Transverse colon (tissue), 4 donors: ENCODE results near the gene DCDC2C. TPM values are rescaled to one million over a fixed set of nuclear protein-coding genes. Genes with fewer than 3 reads are reported as not detected.
"Not testable (repeated sequence)": the region's sequence is repeated elsewhere in the genome, so short reads cannot be mapped to it uniquely, and the experiment has no call there.

ENCODE experiments used
- DNase-seq: peaks from one replicate; pipeline ENCODE4 v3.0.0-alpha.2; 2019
- H3K27ac ChIP-seq, 4 donors: fragments of 200-600 bp; sonication (generic); 2 replicates each; pipeline ENCODE4 v1.5.1; 2016 to 2018; ENCODE audit warnings: inconsistent platforms in 4 of 4
- H3K27me3 ChIP-seq: fragments of 200-600 bp; sonication (generic); 2 replicates; pipeline ENCODE4 v1.5.1; 2017; ENCODE audit warnings: inconsistent platforms
- H3K36me3 ChIP-seq, 4 donors: fragments of 200-600 bp; sonication (generic); 2 replicates each; pipeline ENCODE4 v1.5.1; 2017 to 2019; ENCODE audit warnings: inconsistent platforms in 4 of 4
- H3K4me1 ChIP-seq, 4 donors: fragments of 200-600 bp; sonication (generic); 2 replicates each; pipeline ENCODE4 v1.5.1; 2017 to 2020; ENCODE audit warnings: inconsistent platforms in 4 of 4
- H3K4me3 ChIP-seq, 4 donors: fragments of 200-600 bp; sonication (generic); 1 replicate in 1 of 4; 2 replicates in 3 of 4; pipeline versions ENCODE4 v1.5.1 to v1.6.1; 2017 to 2019; ENCODE audit warnings: inconsistent platforms in 4 of 4
- H3K9me3 ChIP-seq, 2 donors: fragments of 200-600 bp; sonication (generic); 2 replicates each; pipeline ENCODE4 v1.5.1; 2017 to 2019; ENCODE audit warnings: inconsistent platforms in 2 of 2
- EP300 ChIP-seq: sonication (generic); formaldehyde crosslinking; IDR thresholded peaks from one replicate; pipeline ENCODE4 v1.6.1; 2017; ENCODE audit warnings: antibody characterized with exemption, low read depth
- POLR2A ChIP-seq: fragments of 450-650 bp; IDR thresholded peaks from one replicate; pipeline ENCODE4 v1.6.1; 2016; ENCODE audit warnings: antibody characterized with exemption, mild to moderate bottlenecking, moderate library complexity
- POLR2AphosphoS5 ChIP-seq, 3 donors: sonication (generic); formaldehyde crosslinking; IDR thresholded peaks; one replicate each; pipeline ENCODE4 v1.6.1; 2016; ENCODE audit warnings: antibody characterized with exemption in 3 of 3
- WGBS, 2 donors: methylation state at CpG; one replicate each; pipeline ENCODE4 v1.1.5; 2018; ENCODE audit warnings: low coverage in 1 of 2; 5-methylcytosine and 5-hydroxymethylcytosine counted together
- in situ Hi-C, 4 donors: fragments of 200-750 bp; cut with MboI; loops; one replicate each; pipeline versions ENCODE4 v1.15.0 to v1.15.1; 2017; ENCODE audit warnings: low sequenced_read_pairs in 3 of 4, low pct_ligation_motif_present in 1 of 4, low pct_unique_long_range_greater_than_20kb in 1 of 4
- intact Hi-C: fragments of 100-400 bp; cut with DNase I; formaldehyde crosslinking; loops from one replicate; pipeline ENCODE4 v1.15.1; 2023; ENCODE audit warnings: low total_unique reads
- total RNA-seq, 4 donors: library from RNA; depleted of rRNA; stranded (reverse); fragments of >200 nt; gene quantifications; one replicate each; pipeline ENCODE4 v1.1.0, GENCODE V29; 2016
- TF ChIP-seq, protein P1 (sequence below), 5 experiments: fragments of 200-600 bp in 3 of 5; fragments of 450-650 bp in 2 of 5; sonication (generic) in 3 of 5; IDR thresholded peaks; 1 replicate in 2 of 5; 2 replicates in 3 of 5; pipeline ENCODE4 v1.5.1; 2016 to 2017; ENCODE audit warnings: antibody characterized with exemption in 5 of 5, inconsistent platforms in 3 of 5, mild to moderate bottlenecking in 2 of 5, moderate library complexity in 1 of 5

The DCDC2C gene
- total RNA-seq, 4 donors from 2014 or later, result not detected

DNA sequence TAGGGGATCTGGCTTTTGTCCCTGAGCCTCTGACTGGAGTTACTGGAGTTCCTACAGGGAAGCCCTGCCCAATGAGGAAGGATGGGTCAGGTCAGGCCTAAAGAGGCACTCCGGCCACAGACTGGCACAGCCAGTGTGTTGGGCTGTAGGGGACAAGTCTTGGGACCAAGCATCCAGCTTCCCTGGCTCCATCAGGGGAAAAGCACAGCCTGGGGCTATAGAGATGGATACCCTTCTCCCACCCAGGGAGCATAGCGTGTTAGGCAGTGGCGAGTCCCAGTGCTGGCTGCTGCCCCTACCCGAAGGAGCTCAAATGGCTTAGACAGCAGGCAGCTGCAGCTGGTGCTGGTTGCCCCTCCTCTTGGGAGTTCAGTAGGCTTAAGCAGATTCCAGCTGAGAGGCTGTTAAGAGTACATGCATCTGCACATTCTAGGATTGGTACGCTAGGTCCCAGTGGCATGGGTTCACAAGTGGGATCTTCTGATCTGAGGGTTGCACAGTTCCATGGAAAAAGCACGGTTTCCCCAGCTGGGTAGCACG is 111.4 kb downstream of the DCDC2C start:
- Histone ChIP-seq H3K27me3 (no peaks in the 10 kb centered on the region), H3K4me1 (no peaks in the 10 kb centered on the region), H3K27ac (no peak overlapping the region), H3K4me3 (no peak overlapping the region), H3K36me3 (no peaks in the 10 kb centered on the region), H3K9me3 (no peaks in the 10 kb centered on the region)
- intact Hi-C loops (no loop called here), in situ Hi-C loops (no loop called here)
- WGBS, 2 donors, result 81% methylated on average over 5 of the region's 7 CpGs; no CpG with 5 or more reads in 1 of the 2 donors
- no peak for DNase-seq
- TF ChIP-seq POLR2A (no peak), EP300 (no peak), POLR2AphosphoS5 (IDR thresholded peaks at IDR 0.05) (no peak)
- TF ChIP-seq, protein P1, sequence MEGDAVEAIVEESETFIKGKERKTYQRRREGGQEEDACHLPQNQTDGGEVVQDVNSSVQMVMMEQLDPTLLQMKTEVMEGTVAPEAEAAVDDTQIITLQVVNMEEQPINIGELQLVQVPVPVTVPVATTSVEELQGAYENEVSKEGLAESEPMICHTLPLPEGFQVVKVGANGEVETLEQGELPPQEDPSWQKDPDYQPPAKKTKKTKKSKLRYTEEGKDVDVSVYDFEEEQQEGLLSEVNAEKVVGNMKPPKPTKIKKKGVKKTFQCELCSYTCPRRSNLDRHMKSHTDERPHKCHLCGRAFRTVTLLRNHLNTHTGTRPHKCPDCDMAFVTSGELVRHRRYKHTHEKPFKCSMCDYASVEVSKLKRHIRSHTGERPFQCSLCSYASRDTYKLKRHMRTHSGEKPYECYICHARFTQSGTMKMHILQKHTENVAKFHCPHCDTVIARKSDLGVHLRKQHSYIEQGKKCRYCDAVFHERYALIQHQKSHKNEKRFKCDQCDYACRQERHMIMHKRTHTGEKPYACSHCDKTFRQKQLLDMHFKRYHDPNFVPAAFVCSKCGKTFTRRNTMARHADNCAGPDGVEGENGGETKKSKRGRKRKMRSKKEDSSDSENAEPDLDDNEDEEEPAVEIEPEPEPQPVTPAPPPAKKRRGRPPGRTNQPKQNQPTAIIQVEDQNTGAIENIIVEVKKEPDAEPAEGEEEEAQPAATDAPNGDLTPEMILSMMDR (IDR thresholded peaks at IDR 0.05), result no peak

DNA sequence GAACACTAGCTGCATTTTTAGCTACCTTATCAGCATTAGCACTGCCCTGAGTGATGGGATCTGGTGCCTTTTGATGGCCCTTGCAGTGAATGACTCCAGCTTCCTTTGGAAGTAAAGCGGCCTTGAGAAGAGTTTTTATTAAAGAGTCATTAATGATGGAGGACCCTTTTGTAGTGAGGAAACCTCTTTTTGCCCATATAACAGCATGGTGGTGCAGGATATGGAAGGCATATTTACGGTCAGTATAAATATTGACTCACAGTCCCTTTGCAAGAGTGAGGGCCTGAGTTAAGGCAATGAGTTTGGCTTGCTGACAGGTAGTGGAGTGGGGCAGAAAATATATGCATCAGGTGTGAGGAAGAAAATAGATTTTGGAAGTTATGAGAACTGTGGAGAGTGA is 113.8 kb downstream of the DCDC2C start:
- 62 to 63% methylated on average over 2 of the region's 2 CpGs for WGBS, 2 donors
- DNase-seq, H3K4me1 ChIP-seq, in situ Hi-C loops, H3K9me3 ChIP-seq, H3K27ac ChIP-seq, intact Hi-C loops, H3K36me3 ChIP-seq, H3K27me3 ChIP-seq, H3K4me3 ChIP-seq: not testable (repeated sequence)

DNA sequence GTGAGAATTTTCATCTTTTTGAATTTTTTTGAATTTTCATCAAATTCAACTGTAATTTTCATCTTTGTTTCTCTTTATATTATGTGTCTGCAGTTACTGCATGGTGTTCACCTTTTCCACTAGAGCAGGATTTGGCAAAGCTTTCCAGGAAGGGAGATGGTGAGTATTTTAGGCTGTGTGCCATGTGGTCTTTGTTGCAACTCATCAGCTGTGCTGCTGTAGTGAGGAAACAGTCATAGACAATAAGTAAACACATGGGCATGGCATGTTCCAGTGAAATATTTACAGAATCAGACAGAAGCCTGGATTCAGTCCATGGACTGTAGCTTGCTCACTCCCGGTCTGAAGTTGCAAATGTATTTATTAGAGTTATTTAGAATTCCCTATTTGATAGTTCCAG is 120.4 kb downstream of the DCDC2C start:
- H3K9me3 ChIP-seq, result peaks cover 0 to 7% of the 10 kb centered on the region in 2 donors
- no peaks in the 10 kb centered on the region for H3K36me3 ChIP-seq
- H3K4me3 ChIP-seq, result no peak overlapping the region
- TF ChIP-seq POLR2AphosphoS5 (IDR thresholded peaks at IDR 0.05) (no peak), POLR2A (no peak), EP300 (no peak)
- TF ChIP-seq, protein P1 (IDR thresholded peaks at IDR 0.05), result no peak
- intact Hi-C loops (no loop called here), in situ Hi-C loops (no loop called here)
- no peak overlapping the region for H3K27ac ChIP-seq
- H3K4me1 ChIP-seq, result no peaks in the 10 kb centered on the region
- H3K27me3 ChIP-seq, result no peaks in the 10 kb centered on the region
- 33 to 35% methylated on average over 1 of the region's 1 CpG for WGBS, 2 donors
- no peak for DNase-seq

DNA sequence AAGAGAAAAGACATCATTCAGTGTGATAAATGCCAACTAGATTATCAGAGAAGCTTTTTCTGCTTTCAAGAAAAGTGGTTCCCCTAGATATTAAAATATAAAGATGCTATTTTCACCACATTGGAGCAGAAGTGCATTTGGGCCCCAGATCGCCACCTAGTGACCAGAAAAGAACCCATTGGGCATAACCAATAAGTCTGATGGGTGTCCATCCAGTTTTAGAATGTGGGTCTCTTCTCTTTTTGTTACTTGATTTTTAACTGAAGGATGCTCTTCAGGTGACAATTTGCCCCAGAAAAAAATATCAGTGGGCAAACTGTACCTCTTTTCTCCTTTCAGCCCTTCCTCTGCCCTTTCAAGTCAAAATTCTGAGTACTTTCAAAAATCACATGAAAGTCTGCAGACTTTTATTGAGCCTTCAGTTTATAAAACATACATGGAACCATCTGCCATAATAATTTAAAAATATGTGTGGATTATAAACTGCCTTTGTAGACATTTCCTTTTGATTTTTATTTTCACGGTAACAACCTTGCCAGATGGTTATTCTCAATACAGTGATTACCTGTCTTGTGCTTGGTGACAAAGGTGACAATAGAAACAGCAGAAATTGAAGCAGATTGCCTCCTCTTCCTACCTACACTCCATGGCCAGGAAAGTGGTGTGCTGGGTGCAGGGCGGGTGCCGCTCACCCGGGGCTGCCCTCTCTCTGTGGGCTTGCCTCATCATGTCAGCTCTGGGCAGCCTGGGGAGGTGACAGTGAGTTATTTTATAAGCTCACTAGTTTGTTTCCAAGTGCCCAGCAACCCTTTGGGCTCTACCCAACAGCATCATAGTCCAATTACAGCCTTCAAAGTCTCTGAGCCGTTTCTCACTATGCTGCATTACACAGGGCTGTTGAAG is 124.5 kb downstream of the DCDC2C start:
- Histone ChIP-seq H3K27ac (no peak overlapping the region), H3K27me3 (no peaks in the 10 kb centered on the region), H3K4me1 (no peaks in the 10 kb centered on the region), H3K36me3 (no peaks in the 10 kb centered on the region), H3K9me3 (peaks cover 0 to 7% of the 10 kb centered on the region in 2 donors), H3K4me3 (no peak overlapping the region)
- 48 to 57% methylated on average over 2 to 6 of the region's 6 CpGs for WGBS, 2 donors
- TF ChIP-seq, protein P1 (IDR thresholded peaks at IDR 0.05), result peak in 2 of 5 experiments; percentile 10 to 18
- TF ChIP-seq POLR2A, result no peak
- no peak for DNase-seq
- in situ Hi-C loops, result no loop called here
- intact Hi-C loops, result no loop called here
